ENCODE measurements around the gene PML.

DNA sequence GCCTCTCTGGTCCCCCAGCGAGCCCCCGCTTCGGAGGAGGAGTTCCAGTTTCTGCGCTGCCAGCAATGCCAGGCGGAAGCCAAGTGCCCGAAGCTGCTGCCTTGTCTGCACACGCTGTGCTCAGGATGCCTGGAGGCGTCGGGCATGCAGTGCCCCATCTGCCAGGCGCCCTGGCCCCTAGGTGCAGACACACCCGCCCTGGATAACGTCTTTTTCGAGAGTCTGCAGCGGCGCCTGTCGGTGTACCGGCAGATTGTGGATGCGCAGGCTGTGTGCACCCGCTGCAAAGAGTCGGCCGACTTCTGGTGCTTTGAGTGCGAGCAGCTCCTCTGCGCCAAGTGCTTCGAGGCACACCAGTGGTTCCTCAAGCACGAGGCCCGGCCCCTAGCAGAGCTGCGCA lies 3.5 kb downstream of the PML start:
- TF ChIP-seq CTCF (IDR thresholded peaks at IDR 0.05) (no peak), POLR2A (IDR thresholded peaks at IDR 0.05) (no peak), POLR2AphosphoS5 (IDR thresholded peaks at IDR 0.05) (no peak)
